CD4-positive, alpha-beta T cell (primary cell): Measurements from ENCODE around the gene NDST3. TPM values are rescaled to one million over a fixed set of nuclear protein-coding genes. Genes with fewer than 3 reads are reported as not detected.

Experiments
- ATAC-seq: fragments of 200-7000 bp; cut with Tn5 transposase; one replicate; pipeline ENCODE4 v1.10.0; 2022; ENCODE audit warnings: mild to moderate bottlenecking; ENCODE audit not compliant: poor library complexity
- CTCF ChIA-PET: fragments of 350-600 bp; sonication (Branson Sonifier 250); formaldehyde crosslinking; loops from one replicate; lab custom pipeline; 2021; ENCODE audit warnings: antibody characterized with exemption, inconsistent platforms; lab: Charles Lee
- POLR2A ChIA-PET: fragments of 350-600 bp; sonication (Branson Sonifier 250); formaldehyde crosslinking; loops from one replicate; lab custom pipeline; 2021; ENCODE audit warnings: antibody characterized with exemption, inconsistent platforms; lab: Charles Lee
- DNase-seq, 14 experiments: peaks; one replicate each; pipeline ENCODE4 v3.0.0-alpha.2; 2013 to 2020; ENCODE audit warnings: mixed read lengths in 2 of 14
- H3K27ac ChIP-seq, 2 donors: one replicate each; pipeline versions ENCODE4 v1.5.1 to v1.7.0; 2013; ENCODE audit warnings: low read length in 2 of 2, low read depth in 1 of 2, mild to moderate bottlenecking in 1 of 2
- H3K27me3 ChIP-seq, 2 experiments: 1 replicate in 1 of 2; 2 replicates in 1 of 2; pipeline versions ENCODE4 v1.6.1 to v1.7.0; 2013; ENCODE audit warnings: low read length in 2 of 2, control low read depth in 1 of 2, mild to moderate bottlenecking in 1 of 2, moderate library complexity in 1 of 2; ENCODE audit not compliant: insufficient read depth in 2 of 2, control insufficient read depth in 1 of 2
- H3K36me3 ChIP-seq: one replicate; pipeline ENCODE4 v1.6.1; 2013; ENCODE audit warnings: low read length, control low read depth; ENCODE audit not compliant: insufficient read depth
- H3K4me1 ChIP-seq: one replicate; pipeline ENCODE4 v1.6.1; 2013; ENCODE audit warnings: low read length, control low read depth; ENCODE audit not compliant: insufficient read depth
- H3K4me3 ChIP-seq: one replicate; pipeline ENCODE4 v1.5.1; 2013; ENCODE audit warnings: mild to moderate bottlenecking, low read length, moderate library complexity
- H3K9me3 ChIP-seq, 2 experiments: 1 replicate in 1 of 2; 2 replicates in 1 of 2; pipeline versions ENCODE4 v1.6.1 to v1.7.0; 2013; ENCODE audit warnings: low read length in 2 of 2, mild to moderate bottlenecking in 2 of 2, control low read depth in 1 of 2, moderate library complexity in 1 of 2; ENCODE audit not compliant: control insufficient read depth in 1 of 2, insufficient read depth in 1 of 2
- H3K27ac Mint-ChIP-seq: one replicate; pipeline ENCODE4 v1.8.0; 2020; ENCODE audit warnings: mixed read lengths
- H3K27me3 Mint-ChIP-seq: one replicate; pipeline ENCODE4 v1.8.0; 2021; ENCODE audit warnings: mixed read lengths
- H3K36me3 Mint-ChIP-seq: one replicate; pipeline ENCODE4 v1.8.0; 2021; ENCODE audit warnings: low read depth, mixed read lengths
- H3K4me1 Mint-ChIP-seq: one replicate; pipeline ENCODE4 v1.8.0; 2021; ENCODE audit warnings: low read depth, mixed read lengths
- H3K4me3 Mint-ChIP-seq: one replicate; pipeline ENCODE4 v1.8.0; 2020; ENCODE audit warnings: mild to moderate bottlenecking, mixed read lengths
- H3K9me3 Mint-ChIP-seq: one replicate; pipeline ENCODE4 v1.8.0; 2020; ENCODE audit warnings: mixed read lengths
- CTCF ChIP-seq: fragments of 200-600 bp; IDR thresholded peaks from one replicate; pipeline ENCODE4 v1.8.0; 2022; ENCODE audit warnings: antibody characterized with exemption, mild to moderate bottlenecking
- intact Hi-C, 2 experiments: fragments of 100-400 bp; cut with DNase I in 1 of 2; cut with micrococcal nuclease in 1 of 2; formaldehyde crosslinking; loops; one replicate each; pipeline versions ENCODE4 v1.15.1 to v1.9.0; 2023 to 2025; cut with DNase I, micrococcal nuclease
- total RNA-seq, 174 experiments: library from RNA in 2 of 174; stranded (reverse) in 2 of 174; gene quantifications; one replicate each; pipeline ENCODE4 v1.2.3 and lab custom pipeline; 2021 to 2026

Gene NDST3
- total RNA-seq, 2 experiments from 2014 or later, result not detected

- CTCF ChIA-PET, result no interaction called here
- intact Hi-C loops, result no loop called here
Observed at GRCh38 chr4:118033148-118034052, 886 bp upstream of the NDST3 start.

GRCh38 chr4:118035309-118035708, 1.0 kb downstream of the NDST3 start:
- intact Hi-C loops, result no loop called here
- no peak overlapping the region for H3K27ac ChIP-seq
- ATAC-seq, result no peak
- no peaks in the 10 kb centered on the region for H3K36me3 ChIP-seq
- H3K4me3 ChIP-seq, result no peak overlapping the region
- H3K4me1 ChIP-seq, result no peaks in the 10 kb centered on the region
- DNase-seq, result no peak
- Mint-ChIP-seq H3K36me3 (no peaks in the 10 kb centered on the region), H3K27me3 (peaks cover 40% of the 10 kb centered on the region), H3K27ac (no peak overlapping the region), H3K4me3 (no peak overlapping the region), H3K4me1 (peaks cover 12% of the 10 kb centered on the region), H3K9me3 (no peaks in the 10 kb centered on the region)
- peaks cover 0 to 10% of the 10 kb centered on the region in 2 experiments for H3K9me3 ChIP-seq
- H3K27me3 ChIP-seq, result peaks cover 15 to 28% of the 10 kb centered on the region in 2 experiments
- no peak for TF ChIP-seq CTCF
- CTCF ChIA-PET, result no interaction called here
- POLR2A ChIA-PET, result no interaction called here

More at GRCh38 chr4:118033148-118034052, 886 bp upstream of the NDST3 start:
- no peak overlapping the region for H3K27ac Mint-ChIP-seq
- H3K4me3 Mint-ChIP-seq, result peak overlapping the region; percentile 71
- peaks cover 12% of the 10 kb centered on the region for H3K4me1 Mint-ChIP-seq
- no peak for DNase-seq
- Histone ChIP-seq H3K27me3 (peaks cover 15 to 28% of the 10 kb centered on the region in 2 experiments), H3K27ac (no peak overlapping the region), H3K36me3 (no peaks in the 10 kb centered on the region), H3K9me3 (peaks cover 0 to 10% of the 10 kb centered on the region in 2 experiments), H3K4me3 (no peak overlapping the region), H3K4me1 (no peaks in the 10 kb centered on the region)
- no peak for TF ChIP-seq CTCF
- H3K36me3 Mint-ChIP-seq, result no peaks in the 10 kb centered on the region
- H3K9me3 Mint-ChIP-seq, result no peaks in the 10 kb centered on the region
- no peak for ATAC-seq
- POLR2A ChIA-PET, result no interaction called here
- H3K27me3 Mint-ChIP-seq, result peaks cover 40% of the 10 kb centered on the region

GRCh38 chr4:118036336-118036735, 2.0 kb downstream of the NDST3 start:
- ATAC-seq, result no peak
- TF ChIP-seq CTCF, result no peak
- Histone ChIP-seq H3K27me3 (peaks cover 15 to 22% of the 10 kb centered on the region in 2 experiments), H3K27ac (no peak overlapping the region), H3K4me3 (no peak overlapping the region), H3K36me3 (no peaks in the 10 kb centered on the region), H3K4me1 (no peaks in the 10 kb centered on the region), H3K9me3 (peaks cover 0 to 10% of the 10 kb centered on the region in 2 experiments)
- ChIA-PET POLR2A (no interaction called here), CTCF (no interaction called here)
- peaks cover 12% of the 10 kb centered on the region for H3K4me1 Mint-ChIP-seq
- no peaks in the 10 kb centered on the region for H3K9me3 Mint-ChIP-seq
- H3K4me3 Mint-ChIP-seq, result no peak overlapping the region
- no peak overlapping the region for H3K27ac Mint-ChIP-seq
- H3K27me3 Mint-ChIP-seq, result peaks cover 34% of the 10 kb centered on the region
- H3K36me3 Mint-ChIP-seq, result no peaks in the 10 kb centered on the region
- intact Hi-C loops, result no loop called here
- no peak for DNase-seq
